HTERT RPE-1 (cell line): ENCODE measurements around the gene IL17C.

Experiments used
- in situ Hi-C: fragments of 300-500 bp; cut with MboI; formaldehyde crosslinking; loops from 4 replicates; pipeline ENCODE4 v1.14.3; 2020; ENCODE audit warnings: low sequenced_read_pairs

Gene IL17C

DNA sequence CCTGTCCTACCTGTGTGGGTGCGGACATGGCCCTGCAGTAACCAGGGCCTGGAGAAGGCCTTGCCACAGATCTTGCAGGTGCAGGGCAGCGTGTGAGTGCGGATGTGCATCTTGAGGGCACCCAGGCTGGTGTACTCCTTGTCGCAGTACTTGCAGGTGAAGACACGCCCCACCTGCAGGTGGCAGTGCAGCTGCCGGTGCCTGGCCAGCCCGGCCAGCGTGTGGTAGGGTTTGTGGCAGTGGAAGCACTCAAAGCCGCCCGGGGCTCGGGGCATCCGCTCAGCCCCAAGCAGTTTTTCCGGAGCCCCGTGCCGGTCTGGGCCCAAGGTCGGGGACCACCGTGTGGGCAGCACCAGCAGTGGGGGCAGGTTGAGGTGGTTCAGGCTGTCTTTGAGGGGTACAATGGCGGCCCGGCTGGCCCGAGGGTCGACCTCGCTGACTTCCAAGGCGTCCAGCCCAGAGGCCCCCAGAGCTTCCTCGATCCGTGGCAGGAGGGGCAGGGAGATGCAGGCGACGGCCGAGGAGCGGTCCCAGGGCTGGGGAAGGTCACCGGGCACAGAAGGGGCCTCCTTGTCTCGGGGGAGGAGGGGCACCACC is 42.8 kb downstream of the IL17C start:
- in situ Hi-C loops: no loop called here

DNA sequence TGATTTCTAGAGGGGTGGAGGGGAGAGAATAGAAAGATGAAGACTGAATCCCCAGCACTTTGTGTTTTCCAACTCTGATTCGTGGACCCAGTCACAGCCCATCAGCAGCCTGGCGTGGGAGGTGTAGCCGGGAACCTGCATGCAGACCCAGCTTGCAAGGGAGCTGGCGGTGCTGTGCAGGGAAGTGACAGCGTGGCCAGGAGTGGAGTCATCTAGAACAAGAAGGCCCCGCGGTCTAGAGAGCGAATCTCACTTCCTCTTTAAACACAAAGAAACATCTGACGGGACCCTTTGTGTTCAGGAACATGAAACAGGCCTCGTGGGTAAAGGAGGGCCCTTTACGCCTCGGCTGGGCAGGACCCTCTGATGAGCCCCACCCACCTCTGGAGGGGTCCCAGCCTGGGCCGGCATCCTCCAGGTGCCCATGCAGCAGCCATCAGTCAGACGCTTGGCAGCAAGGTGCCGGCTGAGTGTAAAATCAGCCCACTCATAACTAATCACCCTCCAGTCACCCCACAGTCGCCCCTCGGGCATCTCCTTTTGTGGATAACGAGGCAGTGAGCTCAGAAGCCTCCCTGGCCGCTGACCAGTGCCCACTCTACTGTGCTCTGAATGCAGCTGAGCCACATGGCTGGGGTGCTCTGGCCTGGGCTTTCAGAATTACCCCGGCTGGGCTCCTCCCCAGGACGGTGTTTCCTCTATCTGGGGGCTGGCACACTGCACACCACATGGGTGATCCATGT is 43.5 kb downstream of the IL17C start:
- in situ Hi-C loops: no loop called here

DNA sequence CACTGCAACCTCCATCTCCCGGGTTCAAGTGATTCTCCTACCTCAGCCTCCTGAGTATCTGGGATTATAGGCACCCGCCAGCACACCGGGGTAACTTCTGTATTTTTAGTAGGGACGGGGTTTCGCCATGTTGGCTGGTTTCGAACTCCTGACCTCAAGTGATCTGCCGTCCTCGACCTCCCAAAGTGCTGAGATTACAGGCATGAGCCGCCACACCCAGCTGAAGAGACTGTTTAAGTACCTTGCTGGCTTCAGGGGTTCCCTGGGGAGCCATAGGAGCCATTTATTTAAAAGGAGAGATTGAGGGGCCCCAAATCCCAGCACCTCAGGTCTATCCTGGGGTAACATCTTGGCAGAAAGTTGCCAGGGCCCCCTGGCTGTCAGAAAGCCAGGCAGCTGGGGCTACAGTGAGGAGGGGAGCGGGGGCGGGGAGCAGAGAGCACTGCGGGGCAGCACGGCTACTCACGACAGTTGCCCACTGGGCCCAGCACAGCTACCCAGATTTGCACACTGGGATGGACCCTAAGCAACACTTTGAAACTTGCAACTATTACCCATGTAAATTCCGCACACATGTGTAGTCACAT is 46.3 kb downstream of the IL17C start:
- in situ Hi-C loops: no loop called here

DNA sequence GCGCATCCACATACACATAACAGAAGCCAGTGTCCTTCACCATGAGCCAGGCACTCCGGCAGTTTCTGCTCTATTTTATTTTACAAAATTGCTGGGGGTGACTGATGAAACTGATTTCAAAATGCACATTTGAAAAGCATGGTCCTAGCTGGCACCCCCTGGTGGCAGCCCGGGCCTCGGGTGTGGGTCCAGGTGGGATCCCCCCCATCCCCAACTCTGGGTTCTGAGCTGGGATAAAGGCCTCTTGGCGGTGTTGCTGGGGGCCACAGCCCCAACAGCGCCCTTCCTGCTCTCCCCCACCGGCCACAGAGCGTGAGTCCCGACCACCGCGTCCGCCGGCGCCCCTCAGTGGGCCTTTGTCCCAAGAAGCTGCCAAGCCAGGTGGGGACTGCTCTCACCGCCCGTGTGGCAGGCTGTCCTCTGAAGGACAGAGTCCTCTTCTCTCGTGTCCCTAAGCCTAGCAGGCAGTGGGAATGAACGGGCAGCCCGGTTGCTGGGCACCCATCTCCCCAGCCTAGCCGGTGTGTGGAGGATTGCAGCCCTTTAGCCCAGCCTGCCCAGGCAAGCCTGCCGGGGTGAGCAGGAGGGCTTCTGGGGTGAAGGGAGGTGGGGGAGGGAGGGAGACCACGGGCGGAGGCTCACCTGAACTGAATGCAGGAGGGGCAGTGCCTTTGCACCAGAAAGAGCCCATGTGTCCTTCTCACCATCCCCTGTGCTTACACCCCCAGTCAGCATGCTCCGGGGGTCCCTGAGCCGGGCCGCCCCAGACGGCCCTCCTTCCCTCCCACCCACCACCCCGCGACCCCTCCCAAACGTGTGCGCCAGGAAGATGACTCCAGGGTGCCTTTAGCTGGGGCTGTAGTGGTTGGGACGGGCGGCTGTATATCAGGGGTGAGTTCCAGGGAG is 47.0 kb downstream of the IL17C start:
- in situ Hi-C loops: no loop called here

DNA sequence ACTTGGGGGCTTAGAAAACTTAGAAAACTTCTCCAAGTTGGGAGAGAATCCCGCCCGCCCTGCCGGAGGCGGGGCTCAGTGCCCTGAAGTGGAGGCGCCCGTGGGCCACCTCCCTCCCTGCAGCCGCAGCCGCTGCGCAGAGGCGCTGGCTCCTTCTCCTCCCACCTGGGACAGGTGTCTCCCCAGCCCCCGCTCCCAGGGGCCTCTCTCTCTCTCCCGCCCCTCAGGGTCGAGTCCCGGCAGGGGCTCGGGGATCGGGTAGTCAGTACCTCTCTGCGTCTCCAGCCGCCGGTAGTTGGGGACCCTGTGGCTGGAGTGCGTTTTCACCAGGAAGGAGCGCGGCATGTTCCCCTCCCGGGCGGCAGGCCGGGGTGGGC is 47.7 kb downstream of the IL17C start:
- in situ Hi-C loops: no loop called here

DNA sequence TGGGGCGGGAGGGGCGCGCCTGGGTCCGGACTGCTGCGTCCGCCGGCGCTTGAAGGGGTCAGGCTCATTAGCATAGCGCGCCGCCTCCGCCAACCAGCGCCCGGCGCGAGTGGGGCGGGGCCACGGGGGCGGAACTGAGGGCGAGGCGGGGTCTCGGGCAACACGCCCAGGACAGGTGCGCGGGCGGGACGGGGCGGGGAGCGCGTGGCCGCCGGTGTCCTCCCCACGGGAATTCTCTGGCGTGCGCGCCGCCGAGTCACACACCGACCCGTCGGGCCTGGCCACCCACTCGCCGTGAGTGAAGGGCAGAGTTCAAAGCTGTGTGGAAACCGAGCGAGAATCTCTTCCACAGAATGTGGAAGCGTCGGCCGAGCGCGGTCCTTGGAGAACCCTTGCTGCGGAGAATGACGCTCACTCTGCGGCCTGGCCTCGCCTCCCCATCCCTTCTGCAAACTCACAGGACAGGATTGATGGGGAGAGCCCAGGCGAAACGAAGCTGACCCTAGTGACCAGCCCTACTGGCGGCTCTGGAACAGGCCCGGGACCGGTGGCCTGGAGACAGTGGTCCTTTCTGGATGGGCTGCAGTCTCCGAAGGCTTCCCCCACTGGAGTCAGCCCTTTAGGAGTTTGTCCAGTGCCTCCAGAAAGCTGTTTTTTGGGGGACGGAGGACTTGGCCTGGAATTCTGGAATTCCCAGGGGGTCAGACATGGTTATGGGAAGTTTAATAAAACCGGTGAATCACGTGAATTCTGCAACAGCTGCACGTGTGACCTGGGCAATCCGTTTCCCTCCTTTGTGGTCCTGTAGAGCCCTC is 48.3 kb downstream of the IL17C start, which contains the start of gene SNAI3:
SNAI3 (minus strand) TSS at position 69 of the 815 bp plus-strand sequence. CDS start 101 bp downstream, outside the sequence.
- in situ Hi-C loops: no loop called here

DNA sequence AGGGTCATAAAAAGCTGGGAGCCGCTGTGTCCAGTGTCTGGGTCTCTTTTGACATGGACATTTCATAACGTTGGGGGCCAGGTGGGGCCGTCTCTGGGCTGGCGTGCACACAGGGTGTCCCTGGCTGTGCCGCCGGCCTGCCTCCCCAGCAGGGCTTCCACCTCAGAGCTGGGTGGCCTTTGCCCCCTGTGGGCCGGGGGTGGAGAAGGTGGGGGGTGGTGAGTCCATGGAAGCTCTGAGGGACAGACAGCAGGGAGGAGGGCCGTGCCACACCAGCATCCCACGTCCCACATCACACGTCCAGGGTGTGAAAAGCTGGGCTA is 48.8 kb downstream of the IL17C start:
- in situ Hi-C loops: no loop called here

DNA sequence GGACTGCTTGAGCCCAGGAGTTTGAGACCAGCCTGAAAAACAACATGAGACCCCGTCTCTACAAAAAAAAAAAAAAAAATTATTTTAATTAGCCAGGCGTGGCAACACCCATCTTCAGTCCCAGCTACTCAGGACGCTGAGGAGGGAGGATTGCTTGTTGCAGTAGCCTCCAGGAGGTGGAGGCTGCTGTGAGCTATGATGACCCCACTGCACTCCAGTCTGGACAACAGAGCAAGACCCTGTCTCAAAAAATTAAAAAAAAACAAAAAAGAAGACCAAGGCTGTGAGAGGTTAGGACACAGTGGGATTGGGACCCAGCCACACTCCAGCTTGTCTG is 49.3 kb downstream of the IL17C start:
- in situ Hi-C loops: no loop called here

DNA sequence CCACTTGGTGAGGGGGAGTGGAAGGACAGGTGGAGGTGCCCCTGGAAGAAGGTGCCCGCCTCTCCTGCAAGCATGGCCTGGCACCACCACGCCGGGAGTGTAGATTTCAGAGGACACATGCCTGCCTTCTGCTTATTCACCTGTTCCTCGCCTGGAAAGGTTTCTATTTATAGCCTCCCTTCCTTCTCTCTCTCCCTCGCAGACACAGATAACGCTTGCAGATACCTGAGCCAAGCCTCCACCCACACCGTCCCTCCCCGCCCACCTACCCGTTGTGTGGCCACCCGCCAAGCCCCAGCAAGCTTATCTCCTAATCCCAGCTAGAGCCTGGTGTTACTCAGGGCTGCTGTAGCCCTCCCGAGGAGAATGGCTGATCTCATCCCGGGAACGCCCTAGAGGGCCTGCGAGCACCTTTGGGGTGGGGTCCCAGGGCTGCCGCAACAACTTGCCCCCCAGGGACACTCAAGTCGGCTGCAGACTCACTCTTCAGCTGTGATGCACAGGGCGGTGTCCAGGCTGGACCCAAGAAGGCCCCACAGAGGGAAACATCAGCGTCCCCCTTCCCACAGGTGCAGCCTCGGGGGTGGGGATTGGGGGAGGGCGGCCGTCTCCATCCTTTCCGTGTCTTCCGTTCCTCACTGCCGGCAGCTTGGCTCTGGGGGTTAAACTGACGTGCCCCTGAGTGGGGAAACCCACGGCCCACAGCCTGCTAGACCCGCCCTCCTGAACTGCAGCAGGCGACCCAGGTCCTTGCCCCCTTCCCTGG is 49.8 kb downstream of the IL17C start:
- in situ Hi-C loops: no loop called here
